PC-3 (cell line): ENCODE results near the gene PFN1. TPM values are rescaled to one million over a fixed set of nuclear protein-coding genes. Genes with fewer than 3 reads are reported as not detected.

ENCODE experiments used
- ATAC-seq: fragments of 200-7000 bp; cut with Tn5 transposase; 2 replicates; pipeline ENCODE4 v1.9.1; 2020; ENCODE audit warnings: mild to moderate bottlenecking, moderate library complexity
- BruUV-seq: library from RNA; stranded (reverse); fragments of 400-500 nt; replicated peaks from 2 replicates; lab custom pipeline; 2021; lab: Mats Ljungman, UMichigan
- CTCF ChIA-PET: fragments of 300-600 bp; sonication (Branson Sonifier 250); formaldehyde crosslinking; loops from one replicate; lab custom pipeline; 2022; ENCODE audit warnings: antibody characterized with exemption; lab: Charles Lee
- POLR2A ChIA-PET: fragments of 300-600 bp; sonication (Branson Sonifier 250); formaldehyde crosslinking; loops from one replicate; lab custom pipeline; 2022; ENCODE audit warnings: antibody characterized with exemption; ENCODE audit not compliant: unreplicated experiment; lab: Charles Lee
- DNase-seq: peaks from one replicate; pipeline ENCODE4 v3.0.0-alpha.2; 2015
- H2AFZ ChIP-seq: fragments of 300-600 bp; sonication (generic); 2 replicates; pipeline ENCODE4 v1.6.0; 2016; ENCODE audit warnings: antibody characterized with exemption, low read length
- H3F3A ChIP-seq: fragments of 300-600 bp; sonication (generic); one replicate; pipeline ENCODE4 v1.6.0; 2017; ENCODE audit warnings: antibody characterized with exemption, low read length, control low read depth, mild to moderate bottlenecking; ENCODE audit not compliant: unreplicated experiment
- H3K27ac ChIP-seq: fragments of 300-600 bp; sonication (generic); 2 replicates; pipeline ENCODE4 v1.5.1; 2016; ENCODE audit warnings: mild to moderate bottlenecking, low read length
- H3K27me3 ChIP-seq: fragments of 300-600 bp; sonication (generic); 2 replicates; pipeline ENCODE4 v1.6.1; 2016; ENCODE audit warnings: low read length, mixed read lengths
- H3K36me3 ChIP-seq: fragments of 300-600 bp; sonication (generic); 2 replicates; pipeline ENCODE4 v1.6.1; 2016; ENCODE audit warnings: low read depth, mixed run types, low read length, mixed read lengths
- H3K4me1 ChIP-seq: fragments of 300-600 bp; sonication (generic); 2 replicates; pipeline ENCODE4 v1.5.1; 2016; ENCODE audit warnings: low read length; ENCODE audit not compliant: insufficient read depth
- H3K4me2 ChIP-seq: fragments of 300-600 bp; sonication (generic); 2 replicates; pipeline ENCODE4 v1.6.0; 2016; ENCODE audit warnings: low read length
- H3K4me3 ChIP-seq: fragments of 300-600 bp; sonication (generic); 2 replicates; pipeline ENCODE4 v1.5.1; 2016; ENCODE audit warnings: mild to moderate bottlenecking, low read length, mixed read lengths
- H3K79me2 ChIP-seq: fragments of 300-600 bp; sonication (generic); 2 replicates; pipeline ENCODE4 v1.6.1; 2017; ENCODE audit warnings: low read length, mixed read lengths
- H3K9ac ChIP-seq: fragments of 300-600 bp; sonication (generic); 2 replicates; pipeline ENCODE4 v1.6.0; 2016; ENCODE audit warnings: mild to moderate bottlenecking, low read length
- H3K9me2 ChIP-seq: fragments of 300-600 bp; sonication (generic); replicated peaks from 2 replicates; pipeline ENCODE4 v1.6.1; 2016; ENCODE audit warnings: mixed run types, low read length, mixed read lengths
- H3K9me3 ChIP-seq: fragments of 300-600 bp; sonication (generic); 2 replicates; pipeline ENCODE4 v1.6.1; 2016; ENCODE audit warnings: low read length, mixed read lengths
- H4K20me1 ChIP-seq: fragments of 300-600 bp; sonication (generic); 2 replicates; pipeline ENCODE4 v1.6.1; 2016; ENCODE audit warnings: low read length, mixed read lengths
- EZH2 ChIP-seq: fragments of 300-600 bp; sonication (generic); IDR thresholded peaks from one replicate; pipeline ENCODE4 v1.6.1; 2017; ENCODE audit warnings: antibody characterized with exemption, mild to moderate bottlenecking, low read length; ENCODE audit not compliant: unreplicated experiment
- EZH2phosphoT487 ChIP-seq: fragments of 300-600 bp; sonication (generic); IDR thresholded peaks from 2 replicates; pipeline ENCODE4 v1.6.1; 2018; ENCODE audit warnings: mild to moderate bottlenecking, antibody characterized with exemption, low read length, borderline replicate concordance
- intact Hi-C: fragments of 100-400 bp; cut with micrococcal nuclease; formaldehyde crosslinking; loops from 2 replicates; pipeline ENCODE4 v1.9.0; 2023
- total RNA-seq: library from RNA; depleted of rRNA; stranded (reverse); fragments of >200 nt; gene quantifications from 2 replicates; pipeline ENCODE4 v1.2.3, GENCODE V29; 2014
- TF ChIP-seq, protein P1 (sequence below): fragments of 300-600 bp; sonication (generic); conservative IDR thresholded peaks from 2 replicates; pipeline ENCODE4 v1.5.1; 2017; ENCODE audit warnings: antibody characterized with exemption, low read depth, mild to moderate bottlenecking, low read length

The PFN1 gene
- total RNA-seq, 1 experiment from 2014 or later, result 1,914 TPM

DNA sequence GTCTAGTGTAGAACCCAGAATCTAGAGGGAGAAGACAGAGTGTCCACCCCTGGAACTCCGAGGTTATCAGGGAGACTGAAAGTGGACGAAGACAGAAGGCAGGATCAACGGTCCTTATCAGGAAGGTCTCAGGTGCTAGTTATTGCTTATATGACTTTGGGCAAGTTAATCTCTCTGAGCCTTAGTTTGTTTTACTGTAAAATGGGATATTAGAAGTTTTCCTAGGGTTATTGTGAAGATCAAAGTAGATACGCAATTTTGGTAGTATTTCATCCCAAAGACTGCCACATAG, 7.1 kb downstream of the PFN1 start:
- ATAC-seq (no peak), DNase-seq (no peak)
- BruUV-seq, result no TSS peak
- peaks cover 28% of the 10 kb centered on the region; the same call in 1 of the 2 replicates for H3K36me3 ChIP-seq
- H3K4me2 ChIP-seq, result peak overlapping the region; percentile 97
- H4K20me1 ChIP-seq, result peaks cover 17% of the 10 kb centered on the region
- H3K4me3 ChIP-seq, result peak overlapping the region; percentile 91
- no peaks in the 10 kb centered on the region for H3F3A ChIP-seq
- TF ChIP-seq EZH2phosphoT487, result no peak
- no peak for TF ChIP-seq EZH2
- TF ChIP-seq, protein P1, sequence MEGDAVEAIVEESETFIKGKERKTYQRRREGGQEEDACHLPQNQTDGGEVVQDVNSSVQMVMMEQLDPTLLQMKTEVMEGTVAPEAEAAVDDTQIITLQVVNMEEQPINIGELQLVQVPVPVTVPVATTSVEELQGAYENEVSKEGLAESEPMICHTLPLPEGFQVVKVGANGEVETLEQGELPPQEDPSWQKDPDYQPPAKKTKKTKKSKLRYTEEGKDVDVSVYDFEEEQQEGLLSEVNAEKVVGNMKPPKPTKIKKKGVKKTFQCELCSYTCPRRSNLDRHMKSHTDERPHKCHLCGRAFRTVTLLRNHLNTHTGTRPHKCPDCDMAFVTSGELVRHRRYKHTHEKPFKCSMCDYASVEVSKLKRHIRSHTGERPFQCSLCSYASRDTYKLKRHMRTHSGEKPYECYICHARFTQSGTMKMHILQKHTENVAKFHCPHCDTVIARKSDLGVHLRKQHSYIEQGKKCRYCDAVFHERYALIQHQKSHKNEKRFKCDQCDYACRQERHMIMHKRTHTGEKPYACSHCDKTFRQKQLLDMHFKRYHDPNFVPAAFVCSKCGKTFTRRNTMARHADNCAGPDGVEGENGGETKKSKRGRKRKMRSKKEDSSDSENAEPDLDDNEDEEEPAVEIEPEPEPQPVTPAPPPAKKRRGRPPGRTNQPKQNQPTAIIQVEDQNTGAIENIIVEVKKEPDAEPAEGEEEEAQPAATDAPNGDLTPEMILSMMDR, result no peak
- intact Hi-C loops, result loop anchor here (5.0 kb wide), 1 partner anchor 34 kb away; no protein-coding TSS in a partner anchor
- no peaks in the 10 kb centered on the region for H3K9me3 ChIP-seq
- peak overlapping the region; percentile 98 for H3K9ac ChIP-seq
- peaks cover 37% of the 10 kb centered on the region for H3K4me1 ChIP-seq
- H3K9me2 ChIP-seq, result no peaks in the 10 kb centered on the region
- no peak overlapping the region for H3K27ac ChIP-seq
- H3K27me3 ChIP-seq, result no peaks in the 10 kb centered on the region
- H3K79me2 ChIP-seq, result peaks cover 78% of the 10 kb centered on the region
- ChIA-PET CTCF (no interaction called here), POLR2A (no interaction called here)
- no peak overlapping the region for H2AFZ ChIP-seq

DNA sequence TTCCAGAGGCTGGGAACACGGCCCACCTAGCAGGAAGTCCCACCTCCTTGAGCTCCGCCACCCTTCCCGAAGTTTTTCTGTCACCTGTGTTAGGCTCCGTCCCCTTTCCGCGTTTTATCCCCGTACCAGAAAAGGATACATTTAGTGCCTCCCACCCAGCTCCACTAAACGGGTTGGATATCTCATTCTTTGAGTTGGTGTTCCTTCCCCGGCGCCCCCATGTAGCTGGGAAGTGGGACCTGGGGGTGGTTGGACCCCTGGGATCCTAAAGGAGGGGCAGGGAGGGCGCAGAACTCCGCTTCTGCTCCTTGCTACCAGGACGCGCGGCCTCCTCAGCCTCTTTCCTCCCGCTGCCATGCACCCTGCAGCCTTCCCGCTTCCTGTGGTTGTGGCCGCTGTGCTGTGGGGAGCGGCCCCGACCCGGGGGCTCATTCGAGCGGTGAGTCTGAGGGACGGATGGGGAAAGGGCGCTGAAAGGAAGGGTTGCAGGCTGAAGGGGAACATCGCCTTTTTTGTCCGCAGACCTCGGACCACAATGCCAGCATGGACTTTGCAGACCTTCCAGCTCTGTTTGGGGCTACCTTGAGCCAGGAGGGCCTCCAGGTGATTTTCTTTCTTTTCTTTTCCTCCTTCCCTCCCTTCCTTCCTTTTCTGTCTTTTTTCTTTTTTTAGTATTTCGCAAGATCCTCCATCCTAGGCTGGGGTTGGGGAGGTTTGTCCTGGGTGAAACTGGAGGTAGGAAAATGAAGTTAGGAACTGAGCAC, 7.6 kb downstream of the PFN1 start:
- Histone ChIP-seq H3K79me2 (peaks cover 73% of the 10 kb centered on the region), H4K20me1 (peaks cover 13% of the 10 kb centered on the region), H3K9me3 (no peaks in the 10 kb centered on the region), H3K27me3 (no peaks in the 10 kb centered on the region), H3K9me2 (no peaks in the 10 kb centered on the region), H3F3A (no peaks in the 10 kb centered on the region), H2AFZ (peak overlapping the region; percentile 84), H3K4me2 (peak overlapping the region; percentile 97), H3K9ac (peak overlapping the region; percentile 98), H3K36me3 (peaks cover 26% of the 10 kb centered on the region; the same call in 1 of the 2 replicates), H3K27ac (peak overlapping the region; percentile 87), H3K4me3 (peak overlapping the region; percentile 91), H3K4me1 (peaks cover 32% of the 10 kb centered on the region)
- TF ChIP-seq EZH2 (no peak), EZH2phosphoT487 (no peak)
- TF ChIP-seq, protein P1, result no peak
- peak; percentile 57 for ATAC-seq
- ChIA-PET CTCF (interaction anchor here (1.0 to 2.4 kb wide), 3 partner anchors 26 to 150 kb away, joined by 3 to 18 read pairs (median 4); no protein-coding TSS in a partner anchor), POLR2A (interaction anchor here (1.5 kb wide), 1 partner anchor 26 kb away, joined by 8 read pairs; the partner anchor contains the start of gene SPAG7)
- TSS peak; percentile 74 for BruUV-seq
- peak; percentile 84 for DNase-seq
- intact Hi-C loops, result loop anchor here (5.0 kb wide), 1 partner anchor 33 kb away; no protein-coding TSS in a partner anchor
